Gastrocnemius medialis (tissue), 4 donors: ENCODE results near the gene KDM2B.

Experiments
- POLR2A ChIP-seq, 2 donors: fragments of 450-650 bp; IDR thresholded peaks; one replicate each; pipeline ENCODE4 v1.6.1; 2017; ENCODE audit warnings: antibody characterized with exemption in 2 of 2, mild to moderate bottlenecking in 2 of 2, moderate library complexity in 2 of 2
- TF ChIP-seq, protein P1 (sequence below), 5 experiments: fragments of 450-650 bp in 3 of 5; fragments of 200-600 bp in 2 of 5; sonication (generic) in 2 of 5; IDR thresholded peaks in 4 of 5; conservative IDR thresholded peaks in 1 of 5; 1 replicate in 4 of 5; 2 replicates in 1 of 5; pipeline ENCODE4 v1.5.1; 2016 to 2019; ENCODE audit warnings: antibody characterized with exemption in 5 of 5, mild to moderate bottlenecking in 3 of 5, moderate library complexity in 3 of 5

DNA sequence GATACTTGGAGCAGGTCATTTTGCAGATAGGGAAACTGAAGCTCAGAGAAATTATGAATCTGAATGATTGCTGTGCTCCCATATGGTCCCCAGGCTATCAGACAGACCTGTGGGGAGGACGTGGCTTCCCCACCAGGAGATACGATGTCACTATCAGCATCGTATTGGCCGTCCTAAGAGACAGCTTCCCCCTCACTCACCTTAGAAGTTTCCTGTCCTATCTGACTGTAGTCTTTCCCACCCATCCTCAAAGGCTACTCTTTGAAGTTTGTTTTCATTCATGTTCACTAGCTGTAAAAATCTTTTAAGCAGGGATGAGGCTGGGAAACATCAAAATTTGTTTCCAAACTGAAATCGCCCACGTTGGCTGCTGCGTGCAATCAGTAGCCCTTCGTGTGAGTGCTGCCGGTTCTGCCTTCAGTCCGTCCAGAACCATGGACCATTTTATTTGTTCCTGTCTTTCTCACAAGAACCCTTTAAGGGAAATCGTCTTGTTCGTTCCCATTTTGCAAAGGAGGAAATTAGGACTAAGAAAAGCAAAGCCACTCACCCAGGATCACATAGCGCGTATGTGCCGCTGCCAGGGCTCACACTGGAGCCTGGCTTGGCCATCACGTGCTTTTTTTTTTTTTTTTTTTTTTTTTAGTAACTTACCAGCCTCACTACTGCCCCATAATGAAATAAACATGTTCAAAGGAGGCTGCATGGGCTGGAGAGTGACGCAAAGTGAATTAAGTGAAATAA, 1.0 kb upstream of the KDM2B start:
- TF ChIP-seq POLR2A (IDR thresholded peaks at IDR 0.05) = peak in 1 of 2 donors; percentile 24
- TF ChIP-seq, protein P1, sequence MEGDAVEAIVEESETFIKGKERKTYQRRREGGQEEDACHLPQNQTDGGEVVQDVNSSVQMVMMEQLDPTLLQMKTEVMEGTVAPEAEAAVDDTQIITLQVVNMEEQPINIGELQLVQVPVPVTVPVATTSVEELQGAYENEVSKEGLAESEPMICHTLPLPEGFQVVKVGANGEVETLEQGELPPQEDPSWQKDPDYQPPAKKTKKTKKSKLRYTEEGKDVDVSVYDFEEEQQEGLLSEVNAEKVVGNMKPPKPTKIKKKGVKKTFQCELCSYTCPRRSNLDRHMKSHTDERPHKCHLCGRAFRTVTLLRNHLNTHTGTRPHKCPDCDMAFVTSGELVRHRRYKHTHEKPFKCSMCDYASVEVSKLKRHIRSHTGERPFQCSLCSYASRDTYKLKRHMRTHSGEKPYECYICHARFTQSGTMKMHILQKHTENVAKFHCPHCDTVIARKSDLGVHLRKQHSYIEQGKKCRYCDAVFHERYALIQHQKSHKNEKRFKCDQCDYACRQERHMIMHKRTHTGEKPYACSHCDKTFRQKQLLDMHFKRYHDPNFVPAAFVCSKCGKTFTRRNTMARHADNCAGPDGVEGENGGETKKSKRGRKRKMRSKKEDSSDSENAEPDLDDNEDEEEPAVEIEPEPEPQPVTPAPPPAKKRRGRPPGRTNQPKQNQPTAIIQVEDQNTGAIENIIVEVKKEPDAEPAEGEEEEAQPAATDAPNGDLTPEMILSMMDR (IDR thresholded peaks at IDR 0.05 in 4 of 5, conservative IDR thresholded peaks at IDR 0.05 in 1 of 5) = no peak
